ENCODE results near the gene RPS24.
"Not testable (repeated sequence)": the region's sequence is repeated elsewhere in the genome, so short reads cannot be mapped to it uniquely, and the experiment has no call there.

The RPS24 gene

DNA sequence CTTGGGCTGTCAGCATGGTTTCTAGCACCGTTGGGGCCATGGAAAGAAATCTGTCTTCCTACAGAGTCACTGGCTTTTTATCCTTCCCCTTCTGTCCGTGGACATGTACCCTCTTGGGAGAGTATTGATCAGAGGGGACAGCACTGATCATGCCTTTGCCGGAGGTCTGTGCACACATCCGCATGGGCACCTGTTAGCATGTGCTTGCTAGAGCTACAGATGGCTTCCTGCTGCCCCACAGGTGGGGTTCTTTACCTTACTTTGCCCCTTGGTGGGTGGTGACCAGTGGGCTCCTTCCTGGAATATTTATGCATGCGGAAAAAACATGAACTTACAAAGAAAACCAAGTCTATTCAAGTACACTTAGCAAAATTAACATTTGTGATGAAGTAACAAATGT is 24.9 kb downstream of the RPS24 start:
- DNase-seq = no peak

DNA sequence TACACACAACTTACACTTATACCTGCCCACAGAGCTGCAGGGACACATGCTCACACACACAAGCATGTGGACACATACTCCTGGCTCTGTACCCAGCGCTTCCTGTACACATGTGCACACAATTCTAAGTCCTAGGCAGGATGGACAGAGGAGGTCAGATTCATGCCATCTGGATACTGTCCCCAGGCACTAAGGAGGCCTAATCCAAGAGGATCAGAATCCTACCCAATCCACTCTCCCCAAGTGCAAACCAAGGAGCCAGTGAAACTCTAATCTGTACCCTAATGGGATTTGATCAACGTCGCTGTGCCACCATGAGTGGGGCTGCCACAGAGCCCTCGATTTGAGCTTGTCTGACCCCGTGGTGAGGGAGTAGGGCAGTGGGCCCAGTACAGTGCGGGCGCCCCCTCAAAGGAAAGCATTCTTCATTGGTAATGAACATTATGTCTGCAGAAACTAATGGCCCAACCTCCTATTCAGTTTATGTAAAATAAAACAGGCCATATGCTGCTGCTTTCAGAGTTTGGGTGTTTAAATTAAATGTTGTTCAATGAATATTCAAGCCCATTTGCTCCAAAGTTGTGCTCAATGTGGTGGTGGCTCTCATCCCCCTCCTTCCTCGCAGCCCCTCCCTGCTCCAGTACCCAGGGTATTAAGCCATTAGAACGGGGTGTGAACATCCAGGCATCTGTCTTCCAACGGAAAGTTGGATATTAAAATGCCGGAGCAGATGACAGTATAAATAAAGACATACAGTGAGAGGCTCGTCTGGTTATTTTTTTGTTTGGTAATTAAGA is 26.4 kb downstream of the RPS24 start:
- no peak for DNase-seq

DNA sequence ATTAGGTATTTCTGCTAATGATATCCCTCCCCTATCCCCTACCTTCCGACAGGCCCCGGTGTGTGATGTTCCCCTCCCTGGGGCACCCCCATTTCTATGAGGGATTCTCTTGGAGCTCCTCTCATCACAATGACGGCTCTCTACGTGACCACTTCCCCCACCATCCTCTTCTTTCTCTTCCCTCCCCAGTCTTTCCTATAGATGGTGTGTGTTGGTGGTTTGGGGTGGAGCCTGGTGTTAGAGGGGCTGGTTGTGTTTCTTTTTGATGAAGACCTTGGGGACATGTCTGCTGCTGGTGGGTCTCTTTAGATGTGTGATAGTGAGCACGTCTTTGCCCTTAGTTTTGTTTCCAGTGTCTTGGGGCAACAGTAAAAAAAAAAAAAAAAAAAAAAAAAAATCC is 28.6 kb downstream of the RPS24 start:
- DNase-seq = no peak

DNA sequence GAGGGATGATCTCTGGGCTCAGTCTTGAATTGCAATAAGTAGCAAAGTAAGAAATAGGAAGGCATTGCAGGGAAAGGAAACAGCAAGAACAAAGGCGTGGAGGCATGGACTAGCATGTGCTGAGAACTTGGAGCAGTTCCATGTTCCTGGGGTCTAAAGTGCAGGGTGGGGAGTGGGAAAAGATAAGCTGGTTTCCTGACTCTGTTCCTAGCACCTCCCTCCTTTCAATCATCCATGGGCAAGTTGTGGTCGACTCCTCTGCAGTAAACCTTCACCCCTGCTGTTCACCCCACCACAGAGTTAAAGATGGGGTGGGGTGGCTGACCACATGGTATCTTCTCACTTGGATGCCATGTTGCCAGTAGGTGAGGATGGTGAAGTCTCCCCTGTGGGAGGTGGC is 29.6 kb downstream of the RPS24 start:
- DNase-seq = no peak

DNA sequence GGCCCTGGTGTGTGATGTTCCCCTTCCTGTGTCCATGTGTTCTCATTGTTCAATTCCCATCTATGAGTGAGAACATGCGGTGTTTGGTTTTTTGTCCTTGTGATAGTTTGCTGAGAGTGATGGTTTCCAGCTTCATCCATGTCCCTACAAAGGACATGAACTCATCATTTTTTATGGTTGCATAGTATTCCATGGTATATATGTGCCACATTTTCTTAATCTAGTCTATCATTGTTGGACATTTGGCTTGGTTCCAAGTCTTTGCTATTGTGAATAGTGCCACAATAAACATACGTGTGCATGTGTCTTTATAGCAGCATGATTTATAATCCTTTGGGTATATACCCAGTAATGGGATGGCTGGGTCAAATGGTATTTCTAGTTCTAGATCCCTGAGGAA is 31.3 kb downstream of the RPS24 start:
- DNase-seq = not testable (repeated sequence)

DNA sequence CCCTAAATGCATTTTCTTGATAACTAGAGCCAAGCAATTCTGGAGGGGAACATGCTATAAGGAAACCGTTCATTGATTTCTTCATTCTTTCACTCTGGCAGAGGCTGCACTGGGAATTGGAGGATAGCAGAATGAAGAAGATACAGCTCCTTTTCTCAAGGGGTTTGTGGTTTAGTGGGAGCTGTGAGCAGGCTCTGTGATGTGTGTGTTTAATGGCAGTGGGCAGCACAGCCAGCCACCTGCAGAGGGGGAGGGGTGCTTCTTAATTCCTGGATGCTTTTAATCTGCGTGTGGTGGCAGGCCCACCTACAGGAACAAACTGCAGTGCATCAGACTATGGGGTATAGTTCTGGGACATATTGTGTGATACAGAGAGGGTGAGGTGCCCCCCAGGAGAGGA is 31.9 kb downstream of the RPS24 start:
- no peak for DNase-seq

DNA sequence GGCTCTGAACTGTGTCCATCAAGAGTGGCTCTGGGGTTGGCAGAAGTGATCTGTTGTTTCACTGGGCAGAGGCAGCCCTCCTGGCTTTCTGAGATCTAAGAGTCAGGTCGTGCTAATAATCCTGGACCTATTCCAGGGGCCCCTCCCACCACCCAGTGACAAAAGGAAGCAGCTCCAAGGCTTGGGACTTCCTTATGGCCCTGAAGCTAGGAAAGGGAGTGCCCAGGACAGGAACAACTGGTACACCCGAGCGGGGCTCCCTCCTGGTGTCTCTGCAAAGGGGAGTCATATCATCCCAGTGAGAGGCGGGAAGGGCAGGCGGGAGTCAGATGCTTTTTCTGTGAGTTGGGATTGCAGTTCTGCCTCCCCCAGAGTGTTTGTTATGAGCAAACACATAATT is 32.3 kb downstream of the RPS24 start:
- DNase-seq = no peak

DNA sequence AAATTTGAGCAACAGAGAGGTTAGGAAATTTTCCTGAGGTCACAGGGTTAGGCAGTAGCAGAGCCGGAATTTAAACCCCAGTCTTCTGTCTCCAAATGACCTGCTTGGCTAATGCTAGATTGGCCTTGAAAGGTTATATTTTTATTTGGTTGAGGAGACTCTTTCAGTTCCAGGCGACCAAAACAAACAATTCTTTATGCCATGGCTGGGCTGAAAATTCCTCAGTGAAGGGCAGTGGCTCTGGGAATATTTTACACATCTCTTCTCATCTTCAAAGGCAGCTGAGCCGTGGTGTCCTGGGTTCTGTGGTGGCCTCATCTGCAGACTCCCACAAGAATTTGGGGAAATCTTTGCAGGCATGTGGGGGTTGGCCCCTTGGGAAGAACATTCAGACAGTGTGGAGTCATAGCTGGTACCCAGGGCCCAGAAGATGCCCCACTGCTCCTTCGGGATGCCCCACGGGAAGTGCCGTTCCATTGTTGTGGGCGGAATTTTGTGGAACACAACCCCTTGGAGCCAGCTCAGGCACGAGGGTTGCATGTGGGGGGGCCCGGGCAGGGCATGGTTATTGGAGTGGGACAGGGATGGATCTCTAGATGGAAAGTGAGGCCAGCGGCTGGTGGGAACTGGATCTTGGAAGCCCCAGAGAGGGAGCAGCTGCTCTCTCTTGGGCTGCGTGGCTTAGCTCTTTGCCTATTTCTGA is 33.2 kb downstream of the RPS24 start:
- DNase-seq = no peak

DNA sequence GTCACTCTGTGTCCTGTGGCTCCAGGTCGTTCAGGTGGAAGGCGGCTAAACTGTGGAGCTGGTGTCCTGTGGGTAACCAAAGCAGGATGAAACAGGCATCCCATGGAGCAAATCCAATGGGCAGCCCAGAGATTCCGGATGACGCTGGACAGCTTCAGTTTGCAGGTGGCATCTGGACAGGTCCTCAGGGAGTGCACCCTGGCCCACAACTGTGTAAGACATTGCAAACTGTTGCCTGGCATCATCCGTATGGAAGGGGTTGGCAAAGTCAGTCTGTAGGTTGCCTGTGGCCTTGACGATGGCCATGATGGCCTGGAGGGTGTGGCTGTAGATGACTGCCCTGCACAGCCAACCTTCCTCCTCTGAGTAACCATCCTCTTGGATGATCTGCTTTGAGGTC is 35.5 kb downstream of the RPS24 start:
- DNase-seq = no peak

DNA sequence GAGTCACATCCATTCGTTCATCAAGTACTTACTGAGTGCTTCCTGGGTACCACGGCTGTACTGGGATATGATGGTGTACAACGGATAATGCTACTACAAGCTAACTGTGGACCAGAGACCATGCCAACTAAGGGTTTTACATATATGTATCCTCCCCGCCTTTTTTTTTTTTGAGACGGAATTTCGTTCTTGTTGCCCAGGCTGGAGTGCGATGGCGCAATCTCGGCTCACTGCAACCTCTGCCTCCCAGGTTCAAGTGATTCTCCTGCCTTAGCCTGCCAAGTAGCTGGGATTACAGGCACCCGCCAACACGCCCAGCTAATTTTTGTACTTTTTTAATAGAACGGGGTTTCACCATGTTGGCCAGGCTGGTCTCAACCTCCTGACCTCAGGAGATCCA is 36.4 kb downstream of the RPS24 start:
- DNase-seq = not testable (repeated sequence)

DNA sequence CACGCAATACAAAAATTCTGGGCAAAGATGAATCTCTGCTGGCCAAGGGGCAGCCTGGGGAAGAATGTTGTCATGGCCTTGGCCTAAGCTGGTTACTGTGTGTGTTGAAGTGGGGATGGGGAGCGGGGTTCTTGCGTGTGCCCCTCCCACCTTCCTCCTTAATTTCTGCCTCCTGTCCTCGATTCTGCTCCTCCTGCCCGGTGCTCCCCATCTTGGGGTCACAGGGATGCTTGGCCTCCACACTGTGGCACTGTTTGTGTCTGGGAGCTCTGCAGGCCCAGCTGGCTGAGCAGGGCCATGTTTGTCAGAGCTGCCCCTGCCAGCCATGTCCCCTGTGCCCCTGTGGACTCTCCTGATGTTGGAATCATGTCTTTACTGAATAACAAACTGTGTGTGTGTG is 37.1 kb downstream of the RPS24 start:
- no peak for DNase-seq

DNA sequence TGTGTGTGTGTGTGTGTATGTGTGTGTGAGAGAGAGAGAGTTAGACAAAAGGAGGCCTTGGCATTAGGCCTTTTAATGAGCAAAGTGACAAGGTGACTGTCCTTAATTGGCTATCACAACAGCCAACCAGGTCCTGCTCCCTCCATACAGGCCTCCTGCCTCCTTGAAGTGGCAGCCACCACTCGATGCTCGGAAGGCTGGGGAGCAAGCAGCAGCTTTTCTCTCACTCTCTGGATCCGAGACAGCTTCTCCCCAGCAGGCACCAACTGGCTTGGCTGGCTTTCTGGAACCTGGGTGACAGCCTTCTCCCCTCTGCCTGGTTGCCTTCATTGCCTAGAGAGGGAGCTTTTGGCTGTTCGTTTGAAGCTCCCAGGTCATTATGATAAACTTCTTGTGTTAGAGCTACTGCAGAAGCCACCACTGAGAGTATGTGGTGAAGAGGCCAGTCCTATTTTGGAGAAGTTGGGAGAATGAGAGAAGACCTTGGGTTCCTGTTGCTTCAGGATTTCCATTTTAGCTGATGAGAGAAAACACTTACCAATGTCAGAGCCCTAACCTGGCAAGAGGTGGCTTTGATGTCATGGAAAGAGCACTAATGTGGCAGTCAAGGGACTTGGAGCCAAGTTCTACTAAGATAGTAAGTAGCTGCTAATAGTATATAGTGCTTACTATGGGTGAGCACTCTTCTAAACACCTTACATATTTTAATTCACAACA is 37.6 kb downstream of the RPS24 start:
- no peak for DNase-seq

DNA sequence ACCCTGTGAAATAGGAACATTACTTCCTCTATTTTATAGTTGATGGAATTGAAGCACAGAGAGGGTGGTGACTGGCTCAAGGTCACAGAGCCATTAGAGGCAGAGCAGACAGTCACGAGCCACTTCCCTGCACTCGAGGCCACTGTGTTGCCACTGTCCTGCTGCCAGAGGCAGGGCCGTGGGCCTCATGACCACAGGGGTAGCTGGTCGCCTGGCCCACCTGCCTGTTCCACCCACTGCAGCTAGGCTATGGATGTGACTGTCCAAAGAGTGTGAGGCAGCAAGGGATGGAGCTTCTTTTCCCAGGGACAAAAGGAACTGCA is 38.2 kb downstream of the RPS24 start:
- DNase-seq = no peak

DNA sequence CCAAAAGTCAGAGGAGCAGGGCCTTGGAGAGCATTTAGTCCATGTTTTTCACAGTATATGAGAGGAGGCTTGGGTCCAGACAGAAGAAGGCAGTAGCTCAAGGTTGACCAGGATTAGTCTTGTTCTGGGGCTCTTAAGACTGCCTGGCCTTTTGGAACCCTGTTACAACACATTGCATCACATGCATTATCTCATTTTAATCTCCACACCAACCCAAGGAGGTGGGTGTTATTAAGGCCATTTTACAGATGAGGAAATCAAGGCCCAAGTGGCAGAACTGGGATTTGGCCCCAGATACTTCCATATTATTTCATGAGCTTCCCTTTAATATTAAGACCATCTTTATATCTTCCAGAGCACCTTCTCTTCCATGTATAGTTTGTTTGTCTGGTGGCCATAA is 38.8 kb downstream of the RPS24 start:
- no peak for DNase-seq

DNA sequence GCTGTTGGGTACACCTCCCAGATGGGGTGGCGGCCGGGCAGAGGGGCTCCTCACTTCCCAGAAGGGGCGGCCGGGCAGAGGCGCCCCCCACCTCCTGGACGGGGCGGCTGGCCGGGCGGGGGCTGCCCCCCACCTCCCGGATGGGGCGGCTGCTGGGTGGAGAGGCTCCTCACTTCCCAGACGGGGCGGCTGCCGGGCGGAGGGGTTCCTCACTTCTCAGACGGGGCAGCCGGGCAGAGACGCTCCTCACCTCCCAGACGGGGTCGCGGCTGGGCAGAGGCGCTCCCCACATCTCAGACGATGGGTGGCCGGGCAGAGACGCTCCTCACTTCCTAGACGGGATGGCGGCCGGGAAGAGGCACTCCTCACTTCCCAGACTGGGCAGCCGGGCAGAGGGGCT is 42.1 kb downstream of the RPS24 start:
- DNase-seq = not testable (repeated sequence)

DNA sequence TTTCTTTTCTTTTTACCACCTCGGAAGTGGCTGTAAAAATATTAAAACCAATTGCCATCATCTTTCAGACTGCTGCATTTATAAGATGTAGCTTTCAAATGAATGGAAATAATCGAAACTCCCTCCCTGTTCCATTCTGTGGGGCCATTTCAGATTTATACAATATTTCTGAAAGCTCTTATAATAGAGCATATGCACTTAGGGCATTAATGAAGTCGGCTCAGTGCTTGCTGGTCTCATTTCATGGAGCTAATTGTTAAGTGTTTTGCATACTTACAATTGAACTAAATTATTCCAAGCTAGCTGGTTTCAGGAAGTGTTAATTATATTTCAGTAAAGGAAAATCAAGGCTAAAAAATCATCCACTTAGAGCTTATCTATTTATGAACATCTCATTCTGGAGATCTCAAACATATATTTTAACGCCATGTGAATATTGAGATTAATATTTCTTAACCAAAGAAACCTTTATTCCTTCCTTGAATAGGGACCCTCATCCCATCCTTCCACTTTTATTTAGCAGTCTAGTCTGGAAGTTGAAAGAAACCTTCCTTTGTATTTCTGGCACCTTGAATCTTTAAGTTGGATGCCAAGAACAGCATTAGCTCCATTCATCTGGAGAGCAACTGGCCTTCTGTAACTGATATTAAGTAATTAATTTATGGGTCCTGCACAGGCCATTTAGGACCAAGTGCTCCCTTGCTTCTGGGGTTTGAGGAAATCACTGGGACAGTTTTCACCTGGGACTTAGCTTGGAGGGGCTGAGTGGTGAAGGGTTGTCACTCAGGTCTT is 45.1 kb downstream of the RPS24 start:
- DNase-seq = no peak

DNA sequence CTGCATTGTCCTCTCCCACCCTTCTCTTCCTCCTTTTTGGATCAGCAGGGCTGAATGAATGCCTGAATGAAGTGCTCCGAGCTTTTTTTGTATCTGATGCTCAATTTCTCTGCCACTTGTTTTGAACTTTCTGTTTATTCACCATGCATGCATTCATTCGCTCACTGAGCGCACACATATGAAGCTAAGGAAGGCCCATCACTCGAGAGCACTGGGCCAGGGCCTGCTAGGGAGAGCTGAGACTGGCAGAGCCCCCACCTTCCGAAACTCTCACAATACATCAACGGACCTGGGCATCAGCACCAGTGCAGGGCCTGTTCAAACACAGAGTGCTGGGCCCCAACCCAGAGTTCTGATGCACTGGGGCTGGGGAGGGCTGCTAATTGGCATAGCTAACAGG is 45.7 kb downstream of the RPS24 start:
- no peak for DNase-seq

DNA sequence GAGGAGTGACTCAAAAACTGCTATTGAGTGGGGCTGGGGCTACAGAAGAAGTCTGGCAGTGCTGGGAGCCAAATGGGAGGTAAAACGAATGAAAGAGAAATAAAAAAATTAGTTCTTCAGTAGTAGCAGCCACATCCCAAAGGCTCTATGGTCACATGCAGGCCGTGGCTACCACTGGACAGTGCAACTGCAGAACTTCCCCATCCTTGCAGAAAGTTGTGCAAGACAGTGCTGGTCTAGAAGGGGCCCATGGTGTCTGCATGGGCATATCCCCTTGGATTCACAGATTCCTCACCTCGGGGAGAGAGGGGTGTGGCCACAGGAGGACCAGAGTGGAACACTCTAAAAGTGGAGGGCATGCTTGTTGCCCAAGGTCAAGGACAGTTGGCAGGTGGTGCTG is 47.6 kb downstream of the RPS24 start:
- no peak for DNase-seq

DNA sequence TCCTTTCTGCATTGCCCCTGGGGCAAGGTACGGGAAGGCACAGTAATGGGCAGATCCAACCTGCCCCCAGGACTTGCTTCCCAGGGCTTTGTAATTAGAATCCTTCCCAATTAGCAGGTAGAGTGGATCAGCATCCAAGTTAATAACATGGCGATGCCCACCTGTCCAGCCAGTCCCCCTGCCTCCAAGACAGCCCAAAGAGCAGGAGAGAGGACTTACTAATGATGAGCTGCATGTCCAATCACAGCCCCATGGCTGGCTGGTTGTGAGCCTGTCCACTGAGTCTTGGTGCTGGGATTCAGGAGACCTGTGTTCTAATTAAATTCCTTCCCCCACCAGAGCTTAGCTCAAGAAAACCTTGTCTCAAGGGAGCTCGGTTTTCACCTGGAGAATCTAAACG is 49.0 kb downstream of the RPS24 start:
- DNase-seq = no peak
